K562 (cell line): ENCODE data around the gene NPB. TPM values are rescaled to one million over a fixed set of nuclear protein-coding genes. Genes with fewer than 3 reads are reported as not detected.

Source experiments
- FOXM1 ChIP-seq, 2 experiments: fragments of 450-650 bp in 1 of 2; sonication (generic) in 1 of 2; formaldehyde crosslinking in 1 of 2; IDR thresholded peaks; 2 replicates each; pipeline versions ENCODE4 v1.6.1 to v1.9.0; 2017 to 2022; ENCODE audit warnings: low read depth in 2 of 2, mild to moderate bottlenecking in 2 of 2, missing genetic modification reagents in 1 of 2, moderate library complexity in 1 of 2
- KAT7 ChIP-seq: sonication (generic); formaldehyde crosslinking; IDR thresholded peaks from 2 replicates; pipeline ENCODE4 v1.8.0; 2022; ENCODE audit warnings: missing genetic modification reagents, mild to moderate bottlenecking, borderline replicate concordance
- TRIM24 ChIP-seq, 2 experiments: fragments of 450-650 bp; IDR thresholded peaks; 2 replicates each; pipeline ENCODE4 v1.6.1; 2016
- ZBTB17 ChIP-seq: fragments of 450-650 bp; formaldehyde crosslinking; IDR thresholded peaks from 2 replicates; pipeline ENCODE4 v1.4.0; 2020; ENCODE audit warnings: mild to moderate bottlenecking
- polyA plus RNA-seq, 8 experiments: library from polyadenylated mRNA; depleted of rRNA in 4 of 8; stranded (reverse) in 5 of 8; unstranded in 3 of 8; fragments of >200 nt; fragmentation: Nextera tagmentation in 2 of 8; fragmentation: Illumina TruSeq in 1 of 8; extraction: Ambion mirVana in 2 of 8; extraction: Trizol in 1 of 8; gene quantifications; 2 replicates each; pipeline versions ENCODE4 v1.2.1 to v1.2.3, GENCODE V29; 2011 to 2014; ENCODE audit warnings: inconsistent platforms in 1 of 8, missing spikeins in 1 of 8
- total RNA-seq, 7 experiments: library from RNA; depleted of rRNA in 6 of 7; stranded (reverse); fragments of >200 nt in 6 of 7; fragmentation: Illumina TruSeq in 2 of 7; extraction: Trizol in 2 of 7; gene quantifications; 2 replicates each; pipeline versions ENCODE4 v1.2.1 to v1.2.3, GENCODE V29; 2011 to 2021; ENCODE audit warnings: low replicate concordance in 1 of 7
- TF ChIP-seq, protein P1 (sequence below), 2 experiments: IDR thresholded peaks; 2 replicates each; pipeline ENCODE4 v1.6.1; 2011; ENCODE audit warnings: borderline replicate concordance in 1 of 2, control low read depth in 1 of 2, low read depth in 1 of 2, low read length in 1 of 2, mild to moderate bottlenecking in 1 of 2, mixed read lengths in 1 of 2, moderate library complexity in 1 of 2; ENCODE audit not compliant: insufficient read depth in 1 of 2, insufficient read length in 1 of 2, poor library complexity in 1 of 2, severe bottlenecking in 1 of 2; ENCODE audit errors: extremely low read depth in 1 of 2
- TF ChIP-seq, protein P2 (sequence below): fragments of 450-650 bp; IDR thresholded peaks from one replicate; pipeline ENCODE4 v1.6.1; 2018; ENCODE audit warnings: mild to moderate bottlenecking, moderate library complexity; ENCODE audit not compliant: partially characterized antibody
- TF ChIP-seq, protein P3 (sequence below), 2 experiments: fragments of 450-650 bp; formaldehyde crosslinking in 1 of 2; IDR thresholded peaks; 2 replicates each; pipeline versions ENCODE4 v1.4.0 to v1.6.1; 2014 to 2020; ENCODE audit warnings: mild to moderate bottlenecking in 2 of 2, borderline replicate concordance in 1 of 2, low read depth in 1 of 2
- TF ChIP-seq, protein P4 (sequence below): sonication (generic); formaldehyde crosslinking; IDR thresholded peaks from 2 replicates; pipeline ENCODE4 v1.8.0; 2022; ENCODE audit warnings: mild to moderate bottlenecking, missing genetic modification reagents
- TF ChIP-seq, protein P5 (sequence below): fragments of 250-450 bp; sonication (Bioruptor Pico); IDR thresholded peaks from 2 replicates; pipeline ENCODE4 v1.4.0; 2020; ENCODE audit warnings: borderline replicate concordance

NPB gene
- total and polyA plus RNA-seq, 9 of the 15 experiments (the other 6 are each of a cell fraction or from before 2014, with no cell fraction given): 0.03 to 0.61 (median 0.14) TPM; not detected in 2

DNA sequence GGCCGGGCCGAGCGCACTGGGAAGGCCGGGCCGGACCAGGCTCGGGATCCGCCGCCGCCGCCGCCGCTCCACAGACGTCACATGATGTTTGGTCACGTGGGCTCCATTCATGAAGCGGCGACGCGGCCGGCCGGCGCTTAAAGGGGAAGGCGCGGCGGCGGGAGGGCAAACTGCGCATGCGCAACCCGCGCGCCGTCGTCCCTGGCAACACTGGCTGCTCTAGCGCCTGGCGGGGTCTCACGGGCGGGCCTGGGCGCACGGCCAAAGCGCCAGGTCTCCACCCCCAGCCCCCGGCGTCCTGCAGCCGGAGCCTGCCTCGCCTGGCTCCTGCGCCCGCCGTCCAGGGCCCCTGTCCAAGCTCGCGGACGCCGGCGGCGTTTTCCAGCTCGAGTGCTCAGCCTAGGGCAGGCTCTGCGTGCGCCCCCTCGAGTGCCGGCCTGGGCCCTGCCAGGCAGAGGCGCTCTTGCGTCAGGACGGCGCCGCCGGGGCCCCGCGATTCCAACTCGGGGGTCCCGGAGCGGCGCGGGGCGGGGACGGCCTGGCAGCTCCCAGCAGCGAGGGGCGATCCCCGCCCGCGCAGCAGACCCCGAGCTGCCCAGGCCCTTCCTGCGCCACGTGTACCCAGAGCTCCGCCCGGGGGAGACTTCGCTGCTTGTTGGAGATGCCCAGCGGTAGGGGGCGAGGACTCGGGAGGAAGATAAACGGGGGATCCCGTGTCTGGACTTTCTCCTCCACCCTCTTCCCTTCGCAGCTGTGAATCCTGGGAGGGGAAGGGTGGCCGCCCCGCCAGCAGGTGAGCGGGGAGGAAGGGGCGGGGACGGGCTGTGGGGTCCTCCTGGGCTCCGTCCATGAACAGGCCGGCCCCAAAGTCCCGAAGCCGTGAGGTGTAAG lies 25.9 kb downstream of the NPB start, which contains the start of gene MAFG (continued):
- TF ChIP-seq FOXM1 (IDR thresholded peaks at IDR 0.05; ENCODE audit: low read depth) (no peak), FOXM1 (CRISPR knock-in tag; IDR thresholded peaks at IDR 0.05; ENCODE audit: low read depth) (peak; percentile 66; the same call in 1 of the 2 replicates), KAT7 (CRISPR knock-in tag) (peak; percentile 81), TRIM24 (IDR thresholded peaks at IDR 0.05) (peak in 1 of 2 experiments; percentile 91; a peak in 2 of 4 replicates), ZBTB17 (CRISPR knock-in tag) (peak; percentile 82; the same call in 1 of the 2 replicates)
- TF ChIP-seq, protein P1, sequence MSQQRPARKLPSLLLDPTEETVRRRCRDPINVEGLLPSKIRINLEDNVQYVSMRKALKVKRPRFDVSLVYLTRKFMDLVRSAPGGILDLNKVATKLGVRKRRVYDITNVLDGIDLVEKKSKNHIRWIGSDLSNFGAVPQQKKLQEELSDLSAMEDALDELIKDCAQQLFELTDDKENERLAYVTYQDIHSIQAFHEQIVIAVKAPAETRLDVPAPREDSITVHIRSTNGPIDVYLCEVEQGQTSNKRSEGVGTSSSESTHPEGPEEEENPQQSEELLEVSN (IDR thresholded peaks at IDR 0.05; ENCODE audit: borderline replicate concordance in 1 of 2, extremely low read depth in 1 of 2, insufficient read depth in 1 of 2, insufficient read length in 1 of 2, low read depth in 1 of 2, low read length in 1 of 2, poor library complexity in 1 of 2, severe bottlenecking in 1 of 2): peak; percentile 13 to 73
- TF ChIP-seq, protein P2, sequence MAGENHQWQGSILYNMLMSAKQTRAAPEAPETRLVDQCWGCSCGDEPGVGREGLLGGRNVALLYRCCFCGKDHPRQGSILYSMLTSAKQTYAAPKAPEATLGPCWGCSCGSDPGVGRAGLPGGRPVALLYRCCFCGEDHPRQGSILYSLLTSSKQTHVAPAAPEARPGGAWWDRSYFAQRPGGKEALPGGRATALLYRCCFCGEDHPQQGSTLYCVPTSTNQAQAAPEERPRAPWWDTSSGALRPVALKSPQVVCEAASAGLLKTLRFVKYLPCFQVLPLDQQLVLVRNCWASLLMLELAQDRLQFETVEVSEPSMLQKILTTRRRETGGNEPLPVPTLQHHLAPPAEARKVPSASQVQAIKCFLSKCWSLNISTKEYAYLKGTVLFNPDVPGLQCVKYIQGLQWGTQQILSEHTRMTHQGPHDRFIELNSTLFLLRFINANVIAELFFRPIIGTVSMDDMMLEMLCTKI: no peak
- TF ChIP-seq, protein P3, sequence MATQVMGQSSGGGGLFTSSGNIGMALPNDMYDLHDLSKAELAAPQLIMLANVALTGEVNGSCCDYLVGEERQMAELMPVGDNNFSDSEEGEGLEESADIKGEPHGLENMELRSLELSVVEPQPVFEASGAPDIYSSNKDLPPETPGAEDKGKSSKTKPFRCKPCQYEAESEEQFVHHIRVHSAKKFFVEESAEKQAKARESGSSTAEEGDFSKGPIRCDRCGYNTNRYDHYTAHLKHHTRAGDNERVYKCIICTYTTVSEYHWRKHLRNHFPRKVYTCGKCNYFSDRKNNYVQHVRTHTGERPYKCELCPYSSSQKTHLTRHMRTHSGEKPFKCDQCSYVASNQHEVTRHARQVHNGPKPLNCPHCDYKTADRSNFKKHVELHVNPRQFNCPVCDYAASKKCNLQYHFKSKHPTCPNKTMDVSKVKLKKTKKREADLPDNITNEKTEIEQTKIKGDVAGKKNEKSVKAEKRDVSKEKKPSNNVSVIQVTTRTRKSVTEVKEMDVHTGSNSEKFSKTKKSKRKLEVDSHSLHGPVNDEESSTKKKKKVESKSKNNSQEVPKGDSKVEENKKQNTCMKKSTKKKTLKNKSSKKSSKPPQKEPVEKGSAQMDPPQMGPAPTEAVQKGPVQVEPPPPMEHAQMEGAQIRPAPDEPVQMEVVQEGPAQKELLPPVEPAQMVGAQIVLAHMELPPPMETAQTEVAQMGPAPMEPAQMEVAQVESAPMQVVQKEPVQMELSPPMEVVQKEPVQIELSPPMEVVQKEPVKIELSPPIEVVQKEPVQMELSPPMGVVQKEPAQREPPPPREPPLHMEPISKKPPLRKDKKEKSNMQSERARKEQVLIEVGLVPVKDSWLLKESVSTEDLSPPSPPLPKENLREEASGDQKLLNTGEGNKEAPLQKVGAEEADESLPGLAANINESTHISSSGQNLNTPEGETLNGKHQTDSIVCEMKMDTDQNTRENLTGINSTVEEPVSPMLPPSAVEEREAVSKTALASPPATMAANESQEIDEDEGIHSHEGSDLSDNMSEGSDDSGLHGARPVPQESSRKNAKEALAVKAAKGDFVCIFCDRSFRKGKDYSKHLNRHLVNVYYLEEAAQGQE (IDR thresholded peaks at IDR 0.05; ENCODE audit: borderline replicate concordance): peak; percentile 89
- TF ChIP-seq, protein P3 (CRISPR knock-in tag; IDR thresholded peaks at IDR 0.05; ENCODE audit: low read depth): no peak; the same call in 1 of the 2 replicates
- TF ChIP-seq, protein P4, sequence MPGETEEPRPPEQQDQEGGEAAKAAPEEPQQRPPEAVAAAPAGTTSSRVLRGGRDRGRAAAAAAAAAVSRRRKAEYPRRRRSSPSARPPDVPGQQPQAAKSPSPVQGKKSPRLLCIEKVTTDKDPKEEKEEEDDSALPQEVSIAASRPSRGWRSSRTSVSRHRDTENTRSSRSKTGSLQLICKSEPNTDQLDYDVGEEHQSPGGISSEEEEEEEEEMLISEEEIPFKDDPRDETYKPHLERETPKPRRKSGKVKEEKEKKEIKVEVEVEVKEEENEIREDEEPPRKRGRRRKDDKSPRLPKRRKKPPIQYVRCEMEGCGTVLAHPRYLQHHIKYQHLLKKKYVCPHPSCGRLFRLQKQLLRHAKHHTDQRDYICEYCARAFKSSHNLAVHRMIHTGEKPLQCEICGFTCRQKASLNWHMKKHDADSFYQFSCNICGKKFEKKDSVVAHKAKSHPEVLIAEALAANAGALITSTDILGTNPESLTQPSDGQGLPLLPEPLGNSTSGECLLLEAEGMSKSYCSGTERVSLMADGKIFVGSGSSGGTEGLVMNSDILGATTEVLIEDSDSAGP: peak; percentile 97
- TF ChIP-seq, protein P5, sequence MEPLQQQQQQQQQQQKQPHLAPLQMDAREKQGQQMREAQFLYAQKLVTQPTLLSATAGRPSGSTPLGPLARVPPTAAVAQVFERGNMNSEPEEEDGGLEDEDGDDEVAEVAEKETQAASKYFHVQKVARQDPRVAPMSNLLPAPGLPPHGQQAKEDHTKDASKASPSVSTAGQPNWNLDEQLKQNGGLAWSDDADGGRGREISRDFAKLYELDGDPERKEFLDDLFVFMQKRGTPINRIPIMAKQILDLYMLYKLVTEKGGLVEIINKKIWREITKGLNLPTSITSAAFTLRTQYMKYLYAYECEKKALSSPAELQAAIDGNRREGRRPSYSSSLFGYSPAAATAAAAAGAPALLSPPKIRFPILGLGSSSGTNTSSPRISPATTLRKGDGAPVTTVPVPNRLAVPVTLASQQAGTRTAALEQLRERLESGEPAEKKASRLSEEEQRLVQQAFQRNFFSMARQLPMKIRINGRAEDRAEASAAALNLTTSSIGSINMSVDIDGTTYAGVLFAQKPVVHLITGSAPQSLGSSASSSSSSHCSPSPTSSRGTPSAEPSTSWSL (CRISPR knock-in tag): no peak
